GM18517 (cell line): ENCODE results near the gene HSF2BP.
"Not testable (repeated sequence)": the region's sequence is repeated elsewhere in the genome, so short reads cannot be mapped to it uniquely, and the experiment has no call there.

Experiments used
- ATAC-seq: cut with Tn5 transposase; IDR thresholded peaks from one replicate; pipeline ENCODE4 v1.9.1; 2021; ENCODE audit warnings: mild to moderate bottlenecking, moderate library complexity; ENCODE audit not compliant: unreplicated experiment

Gene HSF2BP

GRCh38 chr21:43659136-43660000 lies at the start of gene HSF2BP, which contains the start of gene RRP1B:
TSS of gene HSF2BP (minus strand) at chr21:43659488. CDS start at chr21:43658096, 1,392 bp downstream.
TSS of gene RRP1B (plus strand) at chr21:43659560. CDS start at chr21:43659665, 105 bp downstream.
- peak; percentile 70 for ATAC-seq

GRCh38 chr21:43708745-43709381 lies 49.6 kb upstream of the HSF2BP start:
- ATAC-seq = no peak

- no peak for ATAC-seq
Observed at GRCh38 chr21:43707462-43707861, 48.2 kb upstream of the HSF2BP start.

- ATAC-seq = no peak
Observed at GRCh38 chr21:43703035-43703880, 44.0 kb upstream of the HSF2BP start.

GRCh38 chr21:43702785-43703034 lies 43.4 kb upstream of the HSF2BP start:
- no peak for ATAC-seq

- ATAC-seq = no peak
Observed at GRCh38 chr21:43701936-43702784, 42.9 kb upstream of the HSF2BP start.

GRCh38 chr21:43699933-43700599 lies 40.8 kb upstream of the HSF2BP start:
- no peak for ATAC-seq

- ATAC-seq = not testable (repeated sequence)
Observed at GRCh38 chr21:43699492-43699777, 40.1 kb upstream of the HSF2BP start.

- ATAC-seq = no peak
Observed at GRCh38 chr21:43697758-43698643, 38.7 kb upstream of the HSF2BP start.

GRCh38 chr21:43696214-43696613 lies 36.9 kb upstream of the HSF2BP start:
- ATAC-seq = no peak

- ATAC-seq = no peak
Observed at GRCh38 chr21:43694437-43695079, 35.3 kb upstream of the HSF2BP start.

GRCh38 chr21:43693981-43694380 lies 34.7 kb upstream of the HSF2BP start:
- ATAC-seq = no peak

- no peak for ATAC-seq
Observed at GRCh38 chr21:43692949-43693348, 33.7 kb upstream of the HSF2BP start.

GRCh38 chr21:43691801-43692200 lies 32.5 kb upstream of the HSF2BP start:
- ATAC-seq = no peak

- ATAC-seq = no peak
Observed at GRCh38 chr21:43691086-43691795, 32.0 kb upstream of the HSF2BP start.

GRCh38 chr21:43690346-43690745 lies 31.1 kb upstream of the HSF2BP start:
- no peak for ATAC-seq

- no peak for ATAC-seq
Observed at GRCh38 chr21:43689556-43690337, 30.5 kb upstream of the HSF2BP start.
